HG03159 (cell line): ENCODE data around the gene KTI12.

Experiments used
- ATAC-seq: cut with Tn5 transposase; IDR thresholded peaks from one replicate; pipeline ENCODE4 v1.9.1; 2021; ENCODE audit warnings: mild to moderate bottlenecking, moderate library complexity; ENCODE audit not compliant: unreplicated experiment

The KTI12 gene

GRCh38 chr1:51989582-51990477, 43.8 kb downstream of the KTI12 start:
- no peak for ATAC-seq

- no peak for ATAC-seq
Measured at GRCh38 chr1:51988254-51988653, 45.4 kb downstream of the KTI12 start.

GRCh38 chr1:51986718-51987117, 46.9 kb downstream of the KTI12 start:
- ATAC-seq, result no peak

- no peak for ATAC-seq
Measured at GRCh38 chr1:51982161-51982560, 51.4 kb downstream of the KTI12 start.
